ENCODE data around the gene TREX2.

DNA sequence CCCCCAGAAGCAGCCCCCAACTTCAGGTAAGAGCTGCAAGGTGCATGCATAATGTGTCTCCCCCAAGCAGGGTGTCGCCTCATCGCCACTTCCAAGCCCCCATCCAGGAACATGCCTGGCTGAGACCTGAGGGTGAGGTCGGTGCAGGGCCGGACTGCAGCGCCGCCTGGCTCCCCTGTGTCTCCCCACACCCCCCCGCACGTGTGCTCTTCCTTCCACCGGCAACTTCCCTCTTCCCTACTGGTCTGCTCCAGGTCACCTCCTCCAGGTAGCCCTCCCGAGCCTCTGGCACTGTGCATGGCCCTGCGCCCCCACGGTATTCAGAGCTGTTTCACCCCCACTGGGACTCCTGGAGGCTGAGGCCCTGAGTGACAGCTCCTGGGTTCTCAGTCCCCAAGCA lies 46.7 kb upstream of the TREX2 start:
- TF ChIP-seq POLR2A (IDR thresholded peaks at IDR 0.05; ENCODE audit: control extremely low read depth in 1 of 2, low read depth in 2 of 2, low read length in 2 of 2) (no peak), POLR2AphosphoS5 (IDR thresholded peaks at IDR 0.05; ENCODE audit: low read depth, low read length) (no peak), SIX5 (IDR thresholded peaks at IDR 0.05; ENCODE audit: low read depth, low read length) (no peak), KDM5A (IDR thresholded peaks at IDR 0.05; ENCODE audit: low read length) (no peak)
- TF ChIP-seq, protein P1, sequence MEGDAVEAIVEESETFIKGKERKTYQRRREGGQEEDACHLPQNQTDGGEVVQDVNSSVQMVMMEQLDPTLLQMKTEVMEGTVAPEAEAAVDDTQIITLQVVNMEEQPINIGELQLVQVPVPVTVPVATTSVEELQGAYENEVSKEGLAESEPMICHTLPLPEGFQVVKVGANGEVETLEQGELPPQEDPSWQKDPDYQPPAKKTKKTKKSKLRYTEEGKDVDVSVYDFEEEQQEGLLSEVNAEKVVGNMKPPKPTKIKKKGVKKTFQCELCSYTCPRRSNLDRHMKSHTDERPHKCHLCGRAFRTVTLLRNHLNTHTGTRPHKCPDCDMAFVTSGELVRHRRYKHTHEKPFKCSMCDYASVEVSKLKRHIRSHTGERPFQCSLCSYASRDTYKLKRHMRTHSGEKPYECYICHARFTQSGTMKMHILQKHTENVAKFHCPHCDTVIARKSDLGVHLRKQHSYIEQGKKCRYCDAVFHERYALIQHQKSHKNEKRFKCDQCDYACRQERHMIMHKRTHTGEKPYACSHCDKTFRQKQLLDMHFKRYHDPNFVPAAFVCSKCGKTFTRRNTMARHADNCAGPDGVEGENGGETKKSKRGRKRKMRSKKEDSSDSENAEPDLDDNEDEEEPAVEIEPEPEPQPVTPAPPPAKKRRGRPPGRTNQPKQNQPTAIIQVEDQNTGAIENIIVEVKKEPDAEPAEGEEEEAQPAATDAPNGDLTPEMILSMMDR (IDR thresholded peaks at IDR 0.05; ENCODE audit: control extremely low read depth in 1 of 3, insufficient read depth in 1 of 3, low read depth in 1 of 3, low read length in 3 of 3) = no peak

Measured in H1 (cell line).